HG02623 (cell line): ENCODE data around the gene SLC22A7.

ENCODE experiments used
- ATAC-seq: cut with Tn5 transposase; IDR thresholded peaks from one replicate; pipeline ENCODE4 v1.9.1; 2021; ENCODE audit warnings: moderate library complexity; ENCODE audit not compliant: unreplicated experiment

SLC22A7 gene

DNA sequence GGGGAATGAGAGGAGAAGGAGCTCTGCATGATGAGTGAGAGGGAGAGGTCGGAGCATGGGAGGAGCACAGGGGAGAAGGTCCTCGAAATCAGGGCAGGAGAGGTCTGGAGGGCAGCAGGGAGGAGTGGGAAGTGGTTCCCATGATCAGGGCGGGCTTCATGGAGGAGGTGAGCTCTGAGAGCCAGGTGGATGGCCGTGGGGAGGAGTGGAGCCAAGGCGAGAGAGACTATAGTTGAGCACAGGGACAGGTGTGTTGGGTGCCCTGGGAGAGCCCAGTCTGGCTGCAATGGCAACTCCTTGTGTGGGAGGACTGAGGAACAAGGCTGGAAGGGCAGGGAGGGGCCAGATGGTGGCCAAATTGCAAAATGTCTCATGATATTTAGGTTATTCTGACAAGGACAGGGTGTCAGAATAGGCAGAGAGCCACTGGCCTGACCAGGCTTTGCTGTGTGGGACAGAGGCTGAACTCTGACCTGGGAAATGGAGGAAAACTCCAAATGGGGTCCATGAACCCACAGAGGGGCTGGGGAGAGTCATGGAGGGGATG lies 33.4 kb upstream of the SLC22A7 start:
- ATAC-seq: no peak

DNA sequence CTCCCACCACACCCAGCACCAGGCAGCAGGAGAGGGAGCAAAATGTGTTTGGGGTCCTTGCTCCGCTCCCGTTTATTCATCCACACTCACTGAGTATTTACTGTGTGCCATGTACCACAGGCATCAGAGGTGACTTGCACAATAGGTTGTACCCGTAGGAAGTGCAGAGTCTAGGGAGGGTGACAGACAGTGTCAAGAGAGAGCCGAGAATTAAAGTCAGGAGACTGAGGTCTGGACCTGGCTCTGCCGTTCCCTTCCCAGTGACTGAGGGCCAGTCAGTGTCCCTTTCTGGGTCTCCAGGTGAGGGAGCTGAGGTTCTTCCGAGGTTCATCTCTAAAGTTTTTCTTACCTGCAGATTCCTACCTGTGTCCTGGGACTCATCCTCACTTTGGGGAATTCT lies 32.5 kb upstream of the SLC22A7 start:
- no peak for ATAC-seq

DNA sequence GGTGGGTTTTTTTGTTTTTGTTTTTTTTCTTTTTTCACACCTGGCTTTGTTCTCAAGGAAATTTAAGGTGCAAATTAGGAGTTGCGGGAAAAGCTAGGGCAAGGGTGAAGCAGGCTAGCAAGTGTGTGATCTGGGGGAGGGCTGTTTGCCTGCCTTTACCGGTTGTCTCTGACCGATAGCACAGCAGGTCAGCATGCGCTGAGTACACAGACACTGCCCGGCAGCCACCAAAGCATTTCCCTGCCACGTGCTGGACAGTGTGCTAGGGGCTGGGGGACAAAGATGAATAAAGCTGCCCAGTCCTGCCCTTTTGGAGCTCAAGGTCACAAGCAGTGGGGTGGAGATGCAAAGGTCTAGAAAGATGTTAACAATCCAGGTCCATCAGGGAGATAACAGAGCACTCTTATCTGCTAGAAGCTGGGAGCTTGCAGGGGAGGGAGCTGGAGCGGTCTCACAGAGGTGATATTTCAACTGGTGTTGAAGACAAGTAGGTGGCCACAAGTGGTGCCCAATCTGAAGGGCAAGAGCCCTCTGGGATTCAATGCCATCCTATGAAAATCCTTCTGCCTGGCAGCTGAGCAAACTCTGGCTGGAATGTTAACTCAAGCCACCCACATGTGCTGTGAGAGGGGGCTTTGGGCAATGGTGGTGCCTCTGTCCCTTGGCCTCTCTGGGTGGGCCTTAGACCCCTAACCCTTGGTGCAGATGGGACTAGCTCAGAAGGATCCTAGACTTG lies 30.3 kb upstream of the SLC22A7 start:
- ATAC-seq: no peak

DNA sequence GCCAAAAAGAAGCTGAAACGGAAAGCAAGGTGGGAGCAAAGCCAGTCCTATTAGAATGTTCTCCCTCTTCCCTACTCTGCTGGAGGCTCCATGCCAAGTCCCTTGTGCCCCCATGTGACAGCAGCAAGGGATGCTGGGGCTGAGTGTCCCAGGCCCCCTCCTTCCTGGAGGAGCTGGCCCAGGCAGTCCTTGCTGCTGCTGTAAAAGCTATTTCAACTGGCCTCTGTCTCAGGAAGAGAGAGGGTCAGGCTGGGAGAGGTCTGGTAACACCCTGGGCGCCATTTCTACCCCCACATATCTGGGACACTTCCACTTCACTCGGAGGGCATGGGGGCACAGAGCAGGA lies 29.7 kb upstream of the SLC22A7 start:
- ATAC-seq: no peak

DNA sequence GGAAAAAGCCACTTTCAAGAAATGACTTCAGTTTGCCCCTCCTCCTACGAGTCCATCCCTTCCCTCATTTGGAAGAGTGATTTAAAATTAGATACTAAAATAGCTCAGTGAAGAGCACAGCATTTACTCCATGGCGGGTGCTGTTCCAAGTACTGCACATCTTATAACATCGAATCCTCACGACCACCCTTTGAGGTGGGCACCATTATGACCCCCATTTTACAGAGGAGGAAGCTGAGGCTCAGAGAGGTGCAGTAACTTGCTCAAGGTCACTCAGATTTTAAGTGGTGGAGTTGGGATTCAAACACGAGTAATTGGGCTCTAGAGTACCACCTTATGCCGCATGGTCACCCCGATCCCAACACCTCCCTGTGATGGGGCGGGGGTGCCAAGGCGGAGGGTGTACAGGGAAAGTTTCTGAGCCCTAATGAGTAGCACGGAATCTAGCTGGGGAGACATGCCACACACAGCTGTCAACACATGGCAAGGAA lies 29.2 kb upstream of the SLC22A7 start:
- ATAC-seq: no peak

DNA sequence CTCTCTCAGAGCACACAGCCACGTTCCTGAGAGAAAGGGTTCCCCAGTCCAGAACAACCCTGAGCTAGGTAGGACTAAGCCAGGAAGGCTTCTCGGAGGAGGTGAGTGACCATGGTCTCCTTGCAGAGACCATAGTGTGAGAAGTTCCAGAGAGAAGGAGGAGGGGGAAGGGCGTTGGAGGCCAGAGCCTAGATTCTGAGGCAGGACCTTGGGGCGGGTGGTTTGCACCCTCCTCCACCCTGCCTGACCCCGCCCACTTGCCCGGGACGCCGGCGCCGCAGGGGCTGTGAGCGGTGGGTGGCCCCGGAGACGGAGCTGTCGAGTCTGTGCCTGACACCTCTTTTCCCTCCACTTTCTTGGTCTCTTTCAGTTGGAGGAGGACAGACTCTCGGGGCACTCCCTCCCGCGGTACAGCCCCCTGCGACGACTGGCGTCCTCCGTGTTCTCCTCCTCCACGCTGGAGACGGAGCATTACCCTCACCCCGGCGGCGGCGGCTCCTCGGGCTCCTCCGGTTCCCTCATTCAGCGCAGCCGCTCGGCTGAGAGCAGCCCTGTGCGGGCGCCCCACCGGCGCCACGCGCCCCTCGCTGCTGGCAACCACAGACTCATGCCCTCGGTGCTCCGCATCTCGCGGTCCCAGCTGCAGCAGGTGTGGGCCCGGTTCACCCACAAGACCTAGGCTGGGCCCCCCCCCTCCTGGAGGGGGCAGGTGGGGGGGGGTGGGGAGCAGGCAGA lies 28.6 kb upstream of the SLC22A7 start:
- no peak for ATAC-seq

DNA sequence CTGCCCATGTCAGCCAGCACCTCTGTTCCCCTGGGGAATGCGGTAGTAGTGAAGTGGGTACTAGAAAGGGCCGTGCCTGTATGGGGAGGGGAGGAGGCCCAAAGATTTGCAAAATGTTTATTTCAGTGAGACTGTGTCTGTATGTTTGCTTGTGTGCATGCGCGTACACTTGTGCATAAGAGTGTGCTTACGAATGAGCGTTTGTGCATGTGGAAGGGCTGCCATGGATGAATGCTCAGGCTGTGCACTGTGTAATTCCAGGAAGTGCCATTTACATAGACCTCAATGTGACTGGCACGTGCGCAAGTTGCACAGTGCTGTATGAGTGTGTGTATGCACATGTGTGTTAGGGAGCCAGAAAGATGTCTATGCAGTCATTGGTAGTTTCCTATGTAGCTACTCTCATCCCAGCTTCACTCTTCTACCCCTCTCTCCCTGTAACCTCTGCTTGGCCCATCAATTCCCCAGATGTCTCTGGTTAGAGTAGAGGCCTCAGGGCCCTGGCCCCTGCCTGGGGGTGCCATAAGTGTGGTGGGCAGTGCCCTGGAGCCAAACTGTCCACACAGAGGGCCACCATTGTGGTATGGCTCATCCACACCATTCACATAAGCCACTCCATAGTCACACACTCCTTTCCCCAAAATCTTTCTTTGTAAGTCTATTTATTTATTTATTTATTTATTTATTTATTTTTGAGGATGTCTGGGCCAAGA lies 26.8 kb upstream of the SLC22A7 start:
- no peak for ATAC-seq

DNA sequence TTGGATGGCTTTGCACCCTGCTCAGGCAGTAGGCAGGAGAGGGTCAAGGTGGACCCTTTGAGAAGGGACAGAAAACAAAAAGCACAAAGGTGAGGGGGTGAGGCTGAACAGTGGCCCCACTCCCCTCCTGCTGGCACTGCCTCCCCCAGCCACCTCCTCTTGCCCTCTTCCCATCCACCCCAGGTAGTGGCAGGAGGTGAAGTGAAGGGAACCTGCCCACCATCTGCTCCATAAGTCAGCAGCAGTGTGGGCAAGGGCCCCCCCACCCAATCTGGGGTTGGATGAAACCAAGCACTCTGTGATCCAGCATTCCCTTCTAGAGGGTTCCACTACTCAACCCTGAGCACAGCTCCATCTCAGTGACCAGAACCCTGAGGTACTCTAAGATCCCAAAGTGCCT lies 26.1 kb upstream of the SLC22A7 start:
- no peak for ATAC-seq

DNA sequence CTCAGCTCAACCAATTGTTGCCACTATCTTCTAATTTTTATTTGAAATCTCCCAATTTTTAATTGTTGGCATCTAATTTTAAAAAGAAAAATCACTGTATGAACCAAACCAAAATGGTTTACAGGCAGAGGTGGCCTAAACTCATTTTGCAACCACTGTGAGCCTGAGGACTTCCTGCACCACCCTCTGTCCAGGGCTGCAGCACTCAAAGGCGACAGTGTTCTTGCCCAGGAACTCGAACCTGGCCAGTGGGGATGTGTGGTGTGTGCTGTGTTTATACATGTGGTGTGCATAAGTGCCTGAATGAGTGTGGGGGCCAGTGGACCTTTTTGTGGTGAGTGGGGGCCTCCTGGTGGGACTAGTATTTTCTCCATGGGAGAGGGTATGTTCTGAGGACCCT lies 24.4 kb upstream of the SLC22A7 start:
- no peak for ATAC-seq

DNA sequence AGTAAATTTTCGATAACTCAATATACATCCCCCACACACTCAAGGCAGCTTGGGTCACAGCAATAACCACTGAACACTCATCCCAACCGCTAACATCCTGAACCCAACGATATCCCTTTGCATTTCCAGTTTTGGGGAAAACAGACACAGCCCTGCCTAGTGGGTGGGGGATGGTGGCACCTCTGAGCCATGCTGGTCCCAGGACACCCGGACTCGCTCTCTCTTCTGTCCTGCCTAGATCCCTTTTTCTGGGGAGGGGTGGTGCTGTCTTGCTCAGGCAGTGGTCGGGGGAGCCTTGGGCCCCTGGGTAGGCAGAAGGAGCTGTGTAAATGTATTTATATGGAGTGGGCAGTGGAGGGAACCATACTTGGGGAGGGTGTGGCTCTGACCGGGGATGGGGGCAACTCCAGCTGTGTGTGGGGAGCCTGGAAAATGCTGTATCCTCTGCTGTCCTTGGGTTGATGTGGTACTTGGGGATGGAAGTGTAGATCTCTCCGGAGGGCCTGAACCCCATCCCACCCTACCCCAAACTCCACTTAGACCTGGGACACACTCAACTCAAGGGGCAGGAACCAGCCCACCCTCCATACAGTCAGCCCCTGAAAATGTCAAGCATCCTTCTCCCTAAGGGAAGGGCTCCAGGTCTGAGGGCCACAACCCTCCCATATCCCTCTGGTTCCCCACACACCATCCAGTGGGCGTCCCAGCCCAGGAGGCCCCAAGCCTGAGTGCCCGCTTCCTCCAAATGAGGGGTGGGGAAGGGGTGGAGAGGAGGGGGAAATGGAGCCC lies 23.7 kb upstream of the SLC22A7 start:
- ATAC-seq: no peak

DNA sequence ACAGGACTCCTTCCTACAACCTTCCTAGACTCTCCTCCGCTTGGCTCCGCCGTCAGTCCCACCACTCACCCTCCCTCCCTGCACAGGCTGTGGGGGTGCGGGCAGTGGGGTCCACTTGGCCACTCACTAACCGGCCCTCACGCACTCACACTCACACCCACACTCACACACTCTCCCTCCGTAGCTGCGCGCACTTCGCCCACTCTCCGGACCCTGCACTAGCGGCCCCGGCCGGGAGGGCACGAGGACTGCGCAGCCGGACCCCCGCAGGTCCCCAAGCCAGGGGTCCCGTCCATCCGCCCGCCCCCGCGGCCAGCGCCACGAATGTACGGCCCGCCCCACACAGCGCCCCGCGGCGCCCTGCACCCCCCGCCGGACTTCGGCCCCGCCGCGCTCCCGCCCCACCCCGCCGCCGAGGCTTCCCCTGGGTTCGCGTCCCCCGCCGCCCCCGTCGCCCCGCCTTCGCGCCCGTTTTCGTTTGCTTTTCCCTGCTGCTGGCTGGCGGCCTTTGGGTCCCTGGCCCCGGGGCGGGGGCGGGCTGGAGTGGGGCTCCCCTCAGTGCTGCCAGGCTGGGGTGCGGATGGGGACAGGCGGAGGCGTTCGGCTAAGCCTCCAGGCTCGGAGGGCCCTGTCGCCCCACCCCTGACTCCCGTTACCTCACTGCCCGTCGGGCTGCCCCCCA lies 23.0 kb upstream of the SLC22A7 start:
- ATAC-seq: no peak

DNA sequence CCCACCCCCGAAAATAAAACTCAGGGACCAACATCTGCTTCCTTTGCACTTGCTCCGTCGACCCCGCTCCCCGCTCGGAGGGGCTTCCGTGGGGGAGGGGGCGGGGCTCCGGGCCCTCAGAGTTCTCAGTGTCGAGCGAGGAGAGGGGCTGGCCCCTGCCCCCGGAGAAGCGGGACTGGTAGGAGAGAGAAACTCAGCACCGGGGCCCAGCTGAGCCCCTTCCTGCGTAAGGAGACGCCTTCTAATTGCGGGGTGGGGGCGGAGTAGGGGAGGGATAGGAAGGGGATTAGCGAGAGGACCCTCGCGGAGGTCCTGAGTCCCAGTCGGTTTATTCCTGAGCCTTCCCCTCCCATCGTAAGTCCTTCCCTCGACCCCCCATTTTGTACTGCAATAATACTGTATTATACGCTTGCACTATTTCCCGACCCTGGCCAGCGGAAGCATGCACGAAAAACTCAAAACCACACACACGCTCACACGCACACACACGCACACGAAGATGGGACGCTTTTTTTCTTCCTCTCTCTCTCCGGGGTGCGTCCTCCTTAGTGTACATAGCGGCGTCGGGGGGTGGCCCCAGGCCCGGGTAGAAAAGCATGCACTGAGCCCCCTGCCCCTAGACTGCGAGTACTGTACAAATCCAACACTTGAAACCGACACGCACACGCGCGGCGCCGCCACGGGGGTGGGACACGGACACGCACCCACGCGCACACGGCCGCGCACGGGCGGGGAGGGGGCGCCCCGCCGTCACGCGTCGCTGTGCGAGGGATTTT lies 22.1 kb upstream of the SLC22A7 start:
- ATAC-seq: no peak

DNA sequence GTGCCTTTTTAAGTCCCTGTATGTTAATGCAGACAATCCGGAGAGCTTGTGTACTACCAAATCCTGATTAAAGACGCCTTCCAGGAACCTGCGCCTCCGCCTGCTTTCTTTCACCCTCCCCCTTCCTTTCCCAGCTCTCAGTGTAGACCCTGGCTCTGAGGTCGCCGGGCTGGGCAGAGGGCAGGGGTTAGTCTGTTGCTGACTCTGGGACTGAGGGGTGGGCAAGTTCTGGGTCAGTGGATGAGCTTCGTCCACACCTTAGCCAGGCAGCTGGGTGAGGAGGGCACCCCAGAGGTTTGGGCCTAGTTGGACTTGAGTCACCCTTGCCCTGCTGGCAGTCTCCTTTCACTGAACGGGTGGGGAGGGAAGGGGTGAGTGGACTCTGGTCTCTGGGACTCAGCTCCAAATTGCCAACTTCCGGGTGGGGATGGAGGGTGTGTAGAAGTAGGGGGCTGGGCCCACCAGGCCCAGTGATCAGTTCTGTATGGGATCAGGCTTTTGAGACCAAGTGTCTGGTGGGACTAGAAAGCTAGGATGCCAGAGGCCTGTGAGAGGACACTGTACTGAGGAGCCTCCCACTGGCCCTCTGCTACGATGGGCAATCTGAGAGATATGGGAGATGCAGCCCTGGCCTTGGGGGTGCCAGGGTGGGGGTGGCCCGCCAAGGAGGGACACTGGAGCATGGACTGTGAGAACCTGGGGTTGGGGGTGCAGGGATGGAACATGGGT lies 21.3 kb upstream of the SLC22A7 start:
- no peak for ATAC-seq

DNA sequence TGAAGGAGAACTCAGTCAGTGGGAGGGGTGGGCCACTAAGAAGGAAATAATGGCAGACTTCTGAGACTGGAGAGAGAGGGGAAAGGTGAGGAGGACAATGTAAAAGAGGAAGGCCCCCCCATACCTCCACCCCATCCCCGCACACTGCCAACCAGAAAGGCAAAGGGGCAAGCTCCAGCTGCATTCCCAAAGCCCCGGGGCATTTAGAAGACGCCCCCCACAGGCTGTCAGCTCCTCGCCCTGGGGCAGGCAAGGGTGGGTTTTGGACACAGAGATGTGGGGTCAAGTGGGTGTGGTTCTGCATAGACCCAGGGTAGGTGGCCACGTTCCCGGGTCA lies 20.8 kb upstream of the SLC22A7 start:
- no peak for ATAC-seq

DNA sequence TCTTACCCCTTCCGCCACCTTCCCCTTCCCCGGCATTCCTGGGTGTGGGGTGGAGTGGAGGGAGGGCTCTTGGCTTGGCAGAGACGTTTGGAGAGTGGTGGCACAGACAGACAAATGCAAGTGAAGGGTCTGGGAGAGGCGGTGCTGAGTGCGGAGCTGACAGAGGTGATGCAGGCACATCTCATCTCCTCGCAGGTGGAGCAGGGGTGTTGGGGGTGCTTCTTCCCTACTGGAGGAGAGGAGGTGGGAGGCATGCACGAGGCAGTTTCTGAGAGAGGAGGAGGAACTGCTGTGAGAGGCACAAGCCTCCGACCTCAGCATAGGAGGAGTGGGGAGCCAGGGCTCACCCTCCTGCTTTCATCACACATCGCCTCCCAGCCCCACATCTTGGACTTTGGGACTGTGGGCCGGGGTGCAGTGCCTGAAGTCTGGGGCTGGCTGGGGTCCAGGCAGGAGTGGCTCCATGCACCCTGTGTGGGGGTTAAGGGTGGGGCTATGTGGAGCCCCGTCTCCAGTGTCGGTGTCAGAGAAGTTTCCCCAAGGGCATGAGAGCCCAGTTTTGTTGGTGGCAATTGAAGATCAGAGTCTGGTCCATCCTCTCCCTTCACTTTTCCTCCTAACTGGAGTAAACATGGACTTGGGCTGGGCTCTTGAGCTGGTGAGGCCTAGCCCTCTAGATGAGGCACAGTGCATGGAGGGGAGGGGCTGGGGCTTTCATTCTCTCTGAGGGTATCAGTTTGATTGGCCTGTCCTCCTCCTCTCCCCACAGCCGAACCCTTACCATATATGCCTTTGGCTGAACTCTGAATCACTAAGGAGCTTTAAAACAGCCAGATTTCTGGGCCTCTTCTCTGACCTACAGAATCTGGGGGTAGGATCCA lies 20.2 kb upstream of the SLC22A7 start:
- no peak for ATAC-seq

DNA sequence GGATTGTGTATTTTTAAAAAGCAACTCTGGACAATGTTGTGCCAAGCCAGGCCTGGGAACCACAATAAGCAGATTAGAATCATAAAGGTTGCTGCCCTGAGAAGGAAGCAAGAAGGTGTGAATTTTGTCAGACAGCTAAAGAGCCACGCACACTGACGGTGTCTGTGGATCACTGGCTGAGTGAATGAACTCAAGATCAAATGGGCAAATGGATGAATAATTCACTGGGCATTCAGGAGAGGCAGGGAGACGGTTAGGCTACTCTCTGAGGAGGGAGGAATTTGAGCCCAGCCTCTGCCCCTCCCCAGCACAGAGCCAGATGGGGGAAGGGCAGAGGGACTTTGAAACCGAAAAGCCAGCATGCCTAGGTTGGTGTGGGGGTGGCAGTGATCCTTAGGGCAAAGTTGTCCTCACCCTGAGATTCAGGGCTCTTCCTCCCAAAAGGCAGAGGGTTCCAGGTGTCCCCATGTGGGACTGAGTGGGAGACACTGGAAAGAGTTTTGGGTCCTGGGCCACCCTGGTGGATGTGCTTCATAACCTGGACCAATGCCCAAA lies 19.5 kb upstream of the SLC22A7 start:
- no peak for ATAC-seq

DNA sequence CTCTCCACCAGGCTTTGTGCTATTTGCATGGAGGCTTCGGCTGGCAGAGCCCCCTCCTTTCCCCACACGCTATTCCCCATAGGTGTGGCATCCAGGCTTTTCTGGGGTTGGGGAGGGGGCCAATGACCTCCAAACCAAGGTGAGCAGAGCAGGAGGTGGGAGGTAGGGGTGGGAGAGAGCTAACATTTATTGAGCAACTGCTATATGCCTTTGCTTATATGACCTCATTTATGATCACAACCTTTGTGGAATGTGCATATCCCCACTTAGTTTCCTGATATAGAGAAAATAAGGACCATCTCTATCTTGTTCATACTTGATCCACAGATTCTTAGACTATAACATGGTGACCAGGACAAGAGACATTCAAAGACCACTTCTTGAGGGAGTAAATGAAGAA lies 17.8 kb upstream of the SLC22A7 start:
- no peak for ATAC-seq

DNA sequence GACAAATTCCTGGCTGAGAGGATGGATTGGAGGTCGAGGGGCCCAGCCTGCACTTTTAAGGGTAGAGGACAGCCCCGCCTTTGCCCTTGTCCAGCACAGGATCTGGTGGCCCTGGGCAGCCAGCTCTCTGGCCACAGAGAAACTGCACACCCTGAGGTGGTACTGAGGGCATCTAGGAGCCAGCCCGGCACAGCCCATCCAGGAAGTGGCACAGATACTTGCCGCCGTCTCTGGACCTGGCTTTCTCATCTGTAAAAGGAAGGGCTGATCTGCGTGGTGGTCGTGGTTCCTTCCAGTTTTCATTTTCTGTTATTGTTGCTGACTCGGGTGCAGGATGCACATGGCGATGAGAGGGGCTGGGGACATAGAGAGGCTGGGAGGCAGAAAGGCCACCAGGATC lies 16.0 kb upstream of the SLC22A7 start:
- ATAC-seq: no peak
